Common myeloid progenitor, CD34-positive (primary cell): ENCODE results near the gene CAMTA1.
"Not testable (repeated sequence)": the region's sequence is repeated elsewhere in the genome, so short reads cannot be mapped to it uniquely, and the experiment has no call there.

Source experiments
- CTCF ChIA-PET: fragments of 350-600 bp; sonication (Branson Sonifier 250); formaldehyde crosslinking; loops from one replicate; lab custom pipeline; 2021; ENCODE audit warnings: antibody characterized with exemption; lab: Charles Lee
- POLR2A ChIA-PET: fragments of 350-600 bp; sonication (Branson Sonifier 250); formaldehyde crosslinking; loops from one replicate; lab custom pipeline; 2021; ENCODE audit warnings: antibody characterized with exemption; lab: Charles Lee
- DNase-seq, 3 donors: peaks; one replicate each; pipeline versions ENCODE4 v3.0.0 to v3.0.0-alpha.2; 2013
- H3K27ac ChIP-seq, 2 experiments: 1 replicate in 1 of 2; 2 replicates in 1 of 2; pipeline ENCODE4 v1.7.0; 2013; ENCODE audit warnings: inconsistent platforms in 2 of 2, low read length in 2 of 2, mild to moderate bottlenecking in 2 of 2, low read depth in 1 of 2, moderate library complexity in 1 of 2; ENCODE audit not compliant: severe bottlenecking in 2 of 2, insufficient read depth in 1 of 2, poor library complexity in 1 of 2
- H3K27me3 ChIP-seq, 5 experiments: replicated peaks in 2 of 5; 1 replicate in 3 of 5; 2 replicates in 2 of 5; pipeline versions ENCODE4 v1.6.1 to v1.7.0; 2013; ENCODE audit warnings: low read length in 4 of 5, mild to moderate bottlenecking in 2 of 5, moderate library complexity in 2 of 5, inconsistent platforms in 1 of 5; ENCODE audit not compliant: insufficient read depth in 5 of 5, control insufficient read depth in 4 of 5
- H3K36me3 ChIP-seq, 4 experiments: 1 replicate in 2 of 4; 2 replicates in 2 of 4; pipeline versions ENCODE4 v1.6.1 to v1.7.0; 2013; ENCODE audit warnings: low read length in 3 of 4, control low read depth in 1 of 4, mild to moderate bottlenecking in 1 of 4; ENCODE audit not compliant: control insufficient read depth in 4 of 4, insufficient read depth in 4 of 4
- H3K4me1 ChIP-seq, 4 experiments: 1 replicate in 3 of 4; 2 replicates in 1 of 4; pipeline versions ENCODE4 v1.6.1 to v1.7.1; 2013; ENCODE audit warnings: low read length in 3 of 4, mild to moderate bottlenecking in 3 of 4, control low read depth in 1 of 4, inconsistent platforms in 1 of 4, moderate library complexity in 1 of 4; ENCODE audit not compliant: control insufficient read depth in 4 of 4, insufficient read depth in 4 of 4; ENCODE audit errors: control extremely low read depth in 1 of 4
- H3K4me3 ChIP-seq, 7 experiments: 1 replicate in 4 of 7; 2 replicates in 3 of 7; pipeline versions ENCODE4 v1.5.1 to v1.7.0; 2013; ENCODE audit warnings: mild to moderate bottlenecking in 7 of 7, low read length in 6 of 7, moderate library complexity in 6 of 7, inconsistent platforms in 2 of 7, low read depth in 2 of 7, control low read depth in 1 of 7; ENCODE audit not compliant: insufficient read depth in 4 of 7, control insufficient read depth in 1 of 7; ENCODE audit errors: extremely low read depth in 1 of 7
- H3K9me3 ChIP-seq, 5 experiments: 1 replicate in 4 of 5; 2 replicates in 1 of 5; pipeline versions ENCODE4 v1.6.1 to v1.7.1; 2013; ENCODE audit warnings: low read length in 4 of 5, mild to moderate bottlenecking in 2 of 5, inconsistent platforms in 1 of 5, low read depth in 1 of 5, moderate library complexity in 1 of 5; ENCODE audit not compliant: control insufficient read depth in 4 of 5, insufficient read depth in 2 of 5; ENCODE audit errors: control extremely low read depth in 1 of 5
- WGBS: methylation state at CpG from one replicate; pipeline ENCODE4 v1.1.5; 2013; ENCODE audit not compliant: insufficient coverage; 5-methylcytosine and 5-hydroxymethylcytosine counted together

Gene CAMTA1

DNA sequence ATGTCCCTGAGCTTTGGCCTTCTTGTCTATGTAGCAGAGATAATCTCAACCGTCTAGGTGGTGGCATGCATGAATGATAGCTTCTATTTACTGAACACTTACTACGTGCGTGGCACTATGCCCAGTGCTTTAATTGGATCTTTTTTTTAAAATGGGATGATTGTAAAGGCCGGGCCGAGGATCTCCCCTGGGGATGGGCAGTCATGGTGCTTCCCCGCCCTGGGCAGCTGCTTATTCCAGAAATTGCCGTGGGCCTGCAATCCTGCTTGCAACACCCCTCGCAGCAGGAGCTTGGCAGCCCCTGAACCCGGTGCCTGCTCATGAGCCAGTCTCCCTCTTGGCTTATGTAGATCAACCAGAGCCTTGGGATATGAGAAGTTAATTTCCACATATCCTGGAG is 360.7 kb downstream of the CAMTA1 start:
- H3K4me3 ChIP-seq: no peak overlapping the region
- H3K27me3 ChIP-seq: peaks cover 0 to 13% (median 0%) of the 10 kb centered on the region in 5 experiments
- no peak for DNase-seq
- no peaks in the 10 kb centered on the region for H3K9me3 ChIP-seq
- H3K4me1 ChIP-seq: peaks cover 0 to 17% (median 9%) of the 10 kb centered on the region in 4 experiments
- H3K36me3 ChIP-seq: no peaks in the 10 kb centered on the region
- H3K27ac ChIP-seq: no peak overlapping the region
- ChIA-PET POLR2A (no interaction called here), CTCF (no interaction called here)
- 100% methylated on average over 7 of the region's 9 CpGs for WGBS

DNA sequence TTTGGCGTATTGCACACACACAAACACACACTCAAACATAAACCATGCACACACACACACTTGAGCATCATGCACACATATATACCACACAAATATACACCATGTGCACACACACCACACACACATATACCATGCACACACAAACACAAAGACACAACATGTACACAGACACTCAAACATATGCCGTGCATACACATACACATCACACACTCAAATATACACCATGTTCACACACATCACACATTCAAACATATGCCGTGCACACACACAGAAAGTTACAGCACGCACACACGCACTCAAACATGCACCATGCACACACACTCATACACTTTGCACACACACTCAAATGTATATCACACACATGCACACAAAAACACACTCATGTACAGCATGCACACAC is 361.5 kb downstream of the CAMTA1 start:
- Histone ChIP-seq H3K36me3 (no peaks in the 10 kb centered on the region), H3K9me3 (no peaks in the 10 kb centered on the region), H3K4me3 (no peak overlapping the region), H3K4me1 (peaks cover 0 to 20% (median 9%) of the 10 kb centered on the region in 4 experiments), H3K27ac (no peak overlapping the region), H3K27me3 (peaks cover 0 to 13% (median 2%) of the 10 kb centered on the region in 5 experiments)
- WGBS: 100% methylated on average over 2 of the region's 5 CpGs
- no peak for DNase-seq
- ChIA-PET POLR2A (no interaction called here), CTCF (no interaction called here)

DNA sequence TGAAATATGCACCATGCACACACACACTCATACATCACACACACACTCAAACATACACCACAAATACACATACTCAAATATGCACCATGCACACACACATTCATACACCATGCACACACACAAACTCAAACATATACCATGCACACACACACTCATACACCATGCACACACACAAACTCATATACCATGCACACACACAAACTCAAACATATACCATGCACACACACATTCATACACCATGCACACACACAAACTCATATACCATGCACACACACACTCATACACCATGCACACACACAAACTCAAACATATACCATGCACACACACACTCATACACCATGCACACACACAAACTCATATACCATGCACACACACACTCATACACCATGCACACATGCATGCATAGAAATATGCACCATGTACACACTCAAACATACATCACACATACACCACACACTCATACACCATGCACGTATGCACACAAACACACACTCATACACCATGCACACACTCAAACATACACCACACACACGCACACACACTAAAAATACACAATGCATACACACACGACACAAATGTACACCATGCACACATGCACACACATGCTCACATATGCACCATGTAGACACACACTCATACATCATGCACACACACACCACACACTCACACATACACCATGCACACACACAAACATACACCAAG is 362.5 kb downstream of the CAMTA1 start:
- H3K27ac ChIP-seq, H3K36me3 ChIP-seq, CTCF ChIA-PET, DNase-seq, POLR2A ChIA-PET, H3K9me3 ChIP-seq, H3K4me3 ChIP-seq: not testable (repeated sequence)
- WGBS: 100% methylated on average over 3 of the region's 3 CpGs
- H3K4me1 ChIP-seq: peaks cover 0 to 20% (median 9%) of the 10 kb centered on the region in 4 experiments
- peaks cover 0 to 13% (median 4%) of the 10 kb centered on the region in 5 experiments for H3K27me3 ChIP-seq

DNA sequence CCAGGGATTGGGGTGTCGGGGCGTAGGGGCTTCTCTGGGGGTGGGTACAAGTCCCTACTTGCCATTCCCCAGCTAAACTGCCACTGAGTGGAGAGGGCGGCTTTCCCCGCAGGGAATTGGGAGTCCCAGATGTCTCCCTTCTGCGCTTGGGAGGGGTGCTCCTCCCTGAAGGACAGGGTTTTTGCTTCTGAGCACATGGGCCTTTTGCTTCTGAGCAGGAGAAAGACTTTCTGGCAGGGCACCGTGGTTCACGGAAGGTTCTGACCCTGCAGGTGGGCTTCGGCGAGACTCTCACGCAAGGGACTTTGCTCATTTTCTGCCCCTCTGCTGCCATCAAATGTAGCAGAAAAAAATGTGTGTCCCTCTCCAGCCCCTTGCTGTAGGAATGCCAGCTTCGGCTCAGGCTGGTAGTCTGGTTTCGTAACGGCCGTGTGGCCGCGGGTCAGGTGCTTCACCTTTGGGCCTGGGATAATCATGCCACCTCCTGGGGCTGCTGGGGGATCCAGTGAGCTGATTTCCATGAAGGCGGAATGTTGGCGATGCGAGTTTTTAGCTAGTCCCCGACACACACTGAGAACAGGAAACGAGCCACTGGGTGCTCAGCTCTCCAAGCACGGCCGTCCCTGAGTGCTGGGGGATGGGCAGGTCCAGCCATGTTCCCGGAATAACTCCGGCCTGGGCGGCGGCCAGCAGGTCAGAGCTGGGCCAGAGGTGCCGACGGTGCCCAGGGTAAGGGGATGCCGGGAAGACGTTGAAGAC is 364.0 kb downstream of the CAMTA1 start:
- Histone ChIP-seq H3K27me3 (peaks cover 0 to 13% (median 5%) of the 10 kb centered on the region in 5 experiments), H3K27ac (no peak overlapping the region), H3K4me3 (no peak overlapping the region), H3K9me3 (no peaks in the 10 kb centered on the region), H3K36me3 (no peaks in the 10 kb centered on the region), H3K4me1 (peaks cover 0 to 20% (median 9%) of the 10 kb centered on the region in 4 experiments)
- ChIA-PET CTCF (no interaction called here), POLR2A (interaction anchor here (0.5 kb wide), 1 partner anchor 309 kb away, joined by 3 read pairs; no protein-coding TSS in a partner anchor)
- no peak for DNase-seq
- 59% methylated on average over 27 of the region's 31 CpGs for WGBS

DNA sequence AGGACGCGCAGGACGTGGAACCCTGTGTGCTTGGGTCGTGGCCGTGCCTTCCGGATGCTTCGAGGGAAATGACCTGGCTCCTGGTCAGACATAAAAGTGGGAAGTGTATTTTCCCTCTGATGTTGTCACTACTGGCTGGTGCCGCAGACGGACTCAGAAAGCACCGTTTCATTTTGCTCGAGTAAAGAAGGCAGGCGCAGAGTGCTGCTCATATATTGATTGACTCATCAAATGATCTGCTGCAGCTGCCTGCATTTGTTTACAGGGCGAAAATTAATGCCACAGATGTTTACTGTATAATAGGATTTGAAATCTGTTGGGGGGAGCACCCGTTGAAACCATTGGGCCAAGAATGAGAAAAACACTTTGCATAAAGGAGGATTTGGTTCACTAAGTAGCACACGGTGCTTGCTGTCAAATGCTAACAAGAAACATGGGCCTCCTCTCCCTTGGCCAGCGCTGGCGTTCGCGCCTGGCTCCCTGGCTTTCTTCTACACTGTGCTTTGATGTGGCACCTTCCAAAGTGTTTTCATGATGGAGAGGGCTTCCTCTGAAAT is 365.5 kb downstream of the CAMTA1 start:
- H3K4me1 ChIP-seq: peaks cover 0 to 20% (median 9%) of the 10 kb centered on the region in 4 experiments
- ChIA-PET CTCF (no interaction called here), POLR2A (no interaction called here)
- no peaks in the 10 kb centered on the region for H3K36me3 ChIP-seq
- H3K9me3 ChIP-seq: no peaks in the 10 kb centered on the region
- no peak for DNase-seq
- no peak overlapping the region for H3K4me3 ChIP-seq
- no peak overlapping the region for H3K27ac ChIP-seq
- 68% methylated on average over 19 of the region's 19 CpGs for WGBS
- H3K27me3 ChIP-seq: peaks cover 0 to 13% (median 5%) of the 10 kb centered on the region in 5 experiments

DNA sequence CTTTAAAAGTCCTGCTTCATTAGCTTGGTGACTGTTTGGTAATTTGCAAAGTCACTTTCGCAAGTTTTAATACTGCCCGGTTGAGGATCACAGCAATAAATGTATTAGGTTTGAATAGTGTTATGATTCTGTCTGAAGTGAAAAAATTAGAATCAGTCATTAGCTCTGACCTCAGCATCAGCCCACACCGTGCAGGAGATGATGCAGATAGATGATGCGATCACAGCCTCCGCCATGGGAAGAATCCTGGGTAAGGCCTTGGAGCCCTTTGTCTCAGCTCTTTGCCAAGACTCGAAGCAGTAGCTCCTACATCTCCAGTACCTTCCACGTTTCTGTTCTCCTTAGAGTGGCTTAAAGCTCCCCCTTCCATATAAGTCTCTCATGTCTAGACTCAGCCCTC is 366.7 kb downstream of the CAMTA1 start:
- Histone ChIP-seq H3K4me3 (no peak overlapping the region), H3K9me3 (no peaks in the 10 kb centered on the region), H3K27ac (no peak overlapping the region), H3K27me3 (peaks cover 0 to 13% (median 5%) of the 10 kb centered on the region in 5 experiments), H3K36me3 (no peaks in the 10 kb centered on the region), H3K4me1 (peaks cover 0 to 20% (median 9%) of the 10 kb centered on the region in 4 experiments)
- CTCF ChIA-PET: no interaction called here
- 97% methylated on average over 7 of the region's 7 CpGs for WGBS
- no peak for DNase-seq
- POLR2A ChIA-PET: no interaction called here

DNA sequence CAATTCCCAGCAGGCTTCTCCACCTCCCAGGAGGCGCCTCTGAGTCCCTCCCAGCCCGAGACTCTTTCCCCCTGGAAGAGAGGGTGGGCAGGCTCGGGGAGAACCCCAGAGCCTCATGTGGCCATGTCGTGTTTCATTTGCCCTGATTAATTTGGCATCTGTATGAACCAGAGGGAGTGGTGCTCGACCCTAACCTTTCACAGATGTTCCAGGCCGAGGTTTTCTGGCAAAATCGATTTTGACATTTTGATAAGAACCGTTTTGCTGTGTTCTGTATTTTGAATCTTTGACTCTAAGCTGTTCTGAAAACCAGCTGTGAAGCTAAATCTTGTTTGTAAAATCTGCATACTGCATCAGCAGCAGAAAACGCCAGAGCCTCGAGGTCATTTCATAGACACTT is 367.4 kb downstream of the CAMTA1 start:
- peaks cover 0 to 13% (median 5%) of the 10 kb centered on the region in 5 experiments for H3K27me3 ChIP-seq
- H3K4me3 ChIP-seq: no peak overlapping the region
- H3K27ac ChIP-seq: no peak overlapping the region
- CTCF ChIA-PET: no interaction called here
- peaks cover 0 to 20% (median 9%) of the 10 kb centered on the region in 4 experiments for H3K4me1 ChIP-seq
- no peak for DNase-seq
- 95% methylated on average over 10 of the region's 10 CpGs for WGBS
- H3K9me3 ChIP-seq: no peaks in the 10 kb centered on the region
- no peaks in the 10 kb centered on the region for H3K36me3 ChIP-seq
- POLR2A ChIA-PET: no interaction called here
